Activated T-helper 1 cell treated with Interleukin-2 at 50 U/mL for 16 hours (primary cell): ENCODE measurements around the gene ELF5.

Experiments
- DNase-seq: peaks from one replicate; pipeline ENCODE4 v3.0.0-alpha.2; 2020; ENCODE audit warnings: low read depth

The ELF5 gene

DNA sequence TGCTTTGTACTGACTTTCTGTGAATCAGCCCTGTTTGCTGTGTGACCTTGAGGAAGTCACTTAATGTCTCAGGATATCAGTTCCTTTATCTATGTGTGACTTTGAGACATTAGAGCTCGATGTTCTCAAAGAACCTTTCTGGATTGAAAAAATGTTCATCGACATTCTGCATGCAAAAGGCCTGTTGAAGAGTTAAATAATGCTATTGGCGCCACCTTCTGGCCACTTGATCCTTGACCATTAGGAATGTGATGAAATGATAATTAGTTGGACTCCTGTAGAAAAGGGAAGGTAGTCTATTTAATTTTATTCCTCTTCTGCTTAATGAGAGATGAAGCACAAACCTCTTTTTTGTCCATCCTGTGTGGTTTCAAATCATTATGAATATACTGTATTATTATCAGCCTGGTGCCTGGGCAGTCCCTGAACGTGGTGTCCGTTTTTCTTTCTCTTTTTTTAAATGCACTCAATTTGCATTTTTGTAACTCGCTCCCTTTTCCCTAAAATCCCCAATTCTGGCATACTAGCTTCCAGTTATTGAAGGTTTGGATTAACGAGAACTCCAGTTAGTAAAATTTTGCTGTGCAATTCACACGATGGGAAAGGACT is 20.7 kb downstream of the ELF5 start:
- DNase-seq, result no peak

DNA sequence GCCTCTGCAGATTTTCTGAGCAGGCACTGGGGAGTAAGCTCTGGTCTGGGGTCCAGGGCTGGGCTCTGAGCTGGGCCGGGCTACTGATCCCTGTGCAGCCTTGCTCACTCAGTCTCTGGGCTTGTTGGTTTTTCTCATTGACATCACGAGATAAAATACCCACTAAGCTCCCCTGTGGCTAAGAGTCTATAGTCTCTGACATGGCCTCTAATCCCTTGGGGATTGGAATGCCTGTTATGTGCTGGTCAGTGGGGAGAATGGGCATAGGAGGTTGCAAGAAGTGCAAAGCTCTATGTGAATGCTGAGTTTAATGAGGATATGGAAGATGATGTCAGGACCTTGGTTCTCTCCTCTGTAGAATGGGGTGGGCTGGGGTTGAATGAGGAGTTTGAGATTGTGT is 23.3 kb downstream of the ELF5 start:
- DNase-seq, result no peak

DNA sequence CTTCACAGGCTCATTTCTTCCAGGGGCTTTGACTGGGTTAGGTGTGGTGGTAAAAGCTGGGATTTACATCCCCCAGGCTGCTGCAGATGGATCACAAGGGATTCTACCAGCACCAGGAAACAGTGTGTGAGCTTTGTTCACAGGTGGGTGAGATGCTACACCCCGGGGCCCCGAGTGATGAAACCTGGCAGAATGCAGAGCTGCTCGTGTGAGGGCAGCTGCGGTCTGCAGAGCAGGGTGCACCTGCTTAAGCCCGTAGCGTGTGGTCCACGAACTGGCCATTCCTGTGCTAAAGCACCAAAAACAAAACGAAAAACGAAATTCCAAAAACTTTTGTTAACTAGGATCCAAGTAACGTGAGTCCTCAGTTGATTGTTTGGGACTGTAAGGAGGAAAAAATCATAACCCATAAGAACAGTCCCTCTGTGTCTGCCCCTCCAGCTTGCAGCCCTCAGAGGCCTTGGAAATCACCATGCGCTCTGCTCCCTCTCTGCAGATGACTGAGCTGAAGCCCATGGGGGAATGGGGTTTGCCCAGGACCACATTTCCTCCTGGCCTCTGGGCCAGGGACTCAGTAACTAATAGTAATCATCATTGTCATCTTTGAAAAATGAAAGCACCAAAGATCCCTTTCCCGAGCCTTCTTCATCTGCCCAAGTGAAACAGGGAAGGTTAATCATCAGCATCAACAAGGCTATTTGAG is 24.6 kb downstream of the ELF5 start:
- DNase-seq, result no peak

DNA sequence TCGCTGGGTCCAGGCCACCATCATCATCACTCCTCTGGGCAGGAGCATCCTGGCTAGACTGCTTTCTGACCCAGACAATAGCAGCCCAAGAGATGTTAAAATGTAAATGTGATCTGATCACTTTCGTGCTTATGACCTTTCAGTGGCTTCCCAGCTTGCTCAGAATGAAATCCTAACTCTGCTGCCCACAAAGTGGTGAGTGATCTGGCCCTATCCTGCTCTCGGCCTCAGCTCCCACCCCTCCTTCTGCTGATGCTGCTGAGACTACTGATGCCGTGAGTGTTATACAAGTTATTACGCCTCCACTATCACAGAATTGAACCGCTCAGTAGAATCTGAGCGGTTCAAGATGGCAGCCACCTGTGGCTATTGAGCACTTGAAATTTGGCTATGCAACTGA is 26.2 kb downstream of the ELF5 start:
- no peak for DNase-seq

DNA sequence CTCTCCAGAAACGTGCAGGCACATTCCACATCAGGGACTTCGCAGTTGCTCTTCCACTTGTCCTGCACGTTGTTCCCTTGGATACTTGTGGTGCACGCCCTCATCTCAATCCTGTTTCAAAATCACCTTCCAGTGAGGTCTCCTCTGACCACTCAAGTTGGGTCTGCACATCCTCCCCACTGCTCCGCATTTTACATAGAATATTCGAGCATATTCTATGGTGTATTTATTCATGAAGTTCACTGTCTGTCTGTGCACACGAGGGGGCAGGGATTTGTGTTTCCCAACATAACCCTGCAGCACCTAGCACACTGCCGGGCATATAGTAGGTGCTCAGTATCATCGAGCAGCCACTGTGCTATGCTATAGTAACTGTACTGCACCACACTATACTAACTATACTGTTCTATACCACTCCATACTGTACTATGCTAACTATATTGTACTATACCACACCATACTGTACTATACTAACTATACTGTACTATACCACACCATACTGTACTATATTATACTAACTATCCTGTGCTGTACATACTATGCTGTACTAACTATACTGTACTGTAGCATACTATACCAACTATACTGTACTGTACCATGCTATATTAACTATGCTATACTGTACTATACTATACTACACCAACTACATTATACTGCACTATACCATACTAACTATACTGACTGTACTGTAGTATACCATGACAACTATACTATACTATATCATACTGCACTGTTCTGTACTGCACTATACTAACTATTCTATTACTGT is 30.3 kb downstream of the ELF5 start:
- DNase-seq, result no peak

DNA sequence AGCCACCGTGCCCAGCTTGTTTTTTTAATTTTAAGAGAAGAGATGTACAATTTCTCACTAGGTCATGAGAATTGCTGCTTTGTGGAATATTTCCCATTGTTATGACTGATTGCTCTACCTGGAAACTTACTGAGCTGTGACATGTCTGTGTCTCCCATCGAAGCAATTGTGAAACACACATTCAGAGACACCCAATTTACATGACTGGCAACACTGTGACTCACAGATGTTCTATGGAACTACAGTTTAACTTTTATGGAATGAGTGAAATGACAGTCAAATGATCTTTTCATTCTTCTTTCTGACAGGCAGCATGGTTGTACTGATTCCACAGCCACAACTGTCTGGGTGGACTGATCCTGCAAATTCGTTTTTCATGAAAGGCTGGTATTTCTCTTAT is 32.3 kb downstream of the ELF5 start:
- no peak for DNase-seq

DNA sequence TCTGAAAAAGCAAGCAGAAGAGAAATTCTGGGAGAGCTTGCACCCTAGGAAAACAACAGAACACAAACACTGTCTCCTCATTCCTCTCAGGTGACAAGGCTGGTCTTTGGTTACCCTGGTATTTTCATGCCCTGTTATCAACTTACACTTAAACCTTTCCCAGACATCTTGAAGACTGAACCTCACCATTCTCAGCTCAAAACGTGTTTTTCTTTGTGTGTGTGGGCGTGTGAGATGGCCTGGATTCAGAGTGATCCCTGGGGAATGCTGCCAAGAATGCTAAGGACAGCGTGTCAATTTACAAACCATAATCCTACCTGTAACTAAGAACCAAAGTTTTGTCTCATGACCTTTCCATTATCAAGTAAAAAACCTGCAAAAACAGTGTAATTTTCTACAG is 33.3 kb downstream of the ELF5 start:
- DNase-seq, result no peak

DNA sequence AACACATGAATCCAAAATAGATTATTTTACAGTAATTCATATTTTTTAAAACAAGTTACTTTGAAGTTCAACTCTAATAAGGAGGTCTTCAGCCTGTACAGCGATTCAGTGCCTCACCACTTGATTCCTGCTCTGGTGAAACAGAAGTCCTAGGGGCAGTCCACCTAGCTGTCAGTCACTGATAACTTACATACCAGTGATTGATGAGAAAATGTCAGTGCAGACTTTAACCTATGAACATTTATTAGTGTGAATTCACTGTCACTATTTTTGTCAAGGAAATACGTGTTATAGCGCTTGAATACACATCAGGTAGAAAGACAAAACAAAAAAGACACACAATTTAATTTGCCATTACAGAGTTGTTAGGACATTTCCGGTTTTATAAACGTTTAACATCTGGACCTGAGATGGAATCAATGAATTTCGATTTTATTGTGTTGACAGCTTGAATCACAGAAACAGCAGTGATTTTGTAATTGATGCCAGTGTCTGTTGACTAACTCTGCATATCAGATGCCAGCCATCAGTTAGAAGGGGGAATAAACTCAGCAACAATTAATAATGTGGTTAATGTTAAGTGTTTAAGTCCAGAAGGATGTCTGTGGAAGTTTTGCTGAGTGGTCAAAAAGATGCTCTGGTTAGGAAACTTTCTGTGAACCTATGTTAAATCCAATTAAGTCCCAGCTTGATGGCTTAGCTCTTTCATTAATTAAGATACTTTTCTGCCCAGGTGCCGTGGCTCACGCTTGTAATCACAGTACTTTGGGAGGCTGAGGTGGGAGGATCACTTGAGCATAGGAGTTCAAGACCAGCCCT is 34.5 kb downstream of the ELF5 start:
- DNase-seq, result no peak

DNA sequence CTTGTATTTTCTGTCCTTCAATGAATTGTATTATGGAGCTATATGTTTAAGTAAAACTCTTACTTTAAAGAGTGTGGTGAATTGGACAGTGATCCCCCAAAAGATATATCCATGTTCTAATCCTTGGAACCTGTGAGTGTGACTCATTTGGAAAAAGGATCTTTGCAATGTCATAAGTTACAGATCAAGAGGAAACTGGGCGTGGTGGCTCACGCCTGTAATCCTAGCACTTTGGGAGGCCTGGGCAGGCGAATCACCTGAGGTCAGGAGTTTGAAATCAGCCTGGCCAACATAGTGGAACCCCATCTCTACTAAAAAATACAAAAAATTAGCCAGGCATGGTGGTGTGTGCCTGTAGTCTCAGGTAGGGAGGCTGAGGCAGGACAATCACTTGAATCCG is 36.7 kb downstream of the ELF5 start:
- no peak for DNase-seq

DNA sequence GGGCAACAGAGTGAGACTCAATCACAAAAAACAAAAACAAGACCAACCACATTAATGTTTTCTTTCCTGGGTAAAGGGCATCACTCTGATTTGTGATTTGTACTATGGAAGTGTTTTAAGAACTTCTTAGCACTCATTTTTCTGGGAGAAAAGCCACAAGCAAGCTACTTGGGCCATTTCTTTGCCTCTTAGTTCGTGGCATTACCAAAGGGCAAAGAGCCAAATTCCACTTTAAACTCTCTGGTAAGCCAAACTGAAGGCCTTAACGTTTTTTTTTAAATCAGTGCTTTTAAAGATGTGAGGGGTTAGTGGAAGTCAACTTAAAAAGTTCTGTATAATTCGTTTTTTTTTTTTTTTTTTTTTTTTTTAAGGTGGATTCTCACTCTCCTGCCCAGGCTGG is 37.9 kb downstream of the ELF5 start:
- DNase-seq, result no peak

DNA sequence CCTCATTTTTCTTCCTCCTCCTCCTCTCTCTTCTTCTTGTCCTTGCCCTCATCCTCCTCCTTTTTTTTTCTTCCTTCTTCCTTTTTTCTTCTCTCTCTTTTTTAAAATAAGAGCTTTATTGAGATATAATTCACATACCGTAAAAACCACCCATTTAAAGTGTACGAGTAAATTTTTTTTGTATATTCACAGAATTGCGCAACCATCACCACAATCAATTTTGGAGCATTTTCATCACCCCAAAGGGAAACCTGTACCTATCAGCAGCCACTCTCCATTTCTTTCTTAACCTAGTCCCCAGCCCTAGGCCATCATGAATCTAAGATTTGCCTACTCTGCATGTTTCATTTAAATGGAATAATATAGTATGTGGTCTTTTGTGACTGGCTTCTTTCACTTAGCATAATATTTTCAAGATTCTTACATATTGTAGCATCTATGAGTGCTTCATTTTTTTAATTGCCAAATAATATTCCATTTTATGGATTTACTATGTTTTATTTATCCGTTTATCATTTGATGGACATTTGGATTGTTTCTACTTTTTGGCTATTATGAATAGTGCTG is 39.9 kb downstream of the ELF5 start:
- DNase-seq, result no peak

DNA sequence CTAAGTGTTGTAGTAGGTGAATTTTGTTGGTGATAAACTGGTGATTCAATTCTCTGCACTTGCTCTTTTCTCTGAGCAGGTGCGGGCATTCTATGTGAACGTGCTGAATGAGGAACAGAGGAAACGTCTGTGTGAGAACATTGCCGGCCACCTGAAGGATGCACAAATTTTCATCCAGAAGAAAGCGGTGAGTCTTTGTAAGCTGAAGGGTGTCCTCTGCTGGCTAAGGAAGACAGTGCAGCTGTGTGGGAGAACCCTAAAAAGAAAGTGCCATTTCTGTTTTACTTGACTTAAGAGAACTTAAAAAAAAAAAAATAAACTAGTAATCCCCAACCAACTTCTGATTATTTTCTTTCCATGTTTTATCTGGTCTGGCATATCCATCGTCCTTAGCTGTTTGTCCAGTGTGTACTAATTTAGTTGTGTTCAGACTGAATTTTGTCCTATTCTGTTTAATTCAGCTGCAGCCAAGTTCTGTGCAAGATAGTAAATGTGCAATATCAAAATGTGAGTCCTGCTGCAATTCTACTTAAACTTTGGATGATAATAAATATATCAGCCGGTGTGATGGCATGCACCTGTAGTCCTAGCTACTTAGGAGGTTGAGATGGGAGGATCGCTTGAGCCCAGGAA is 45.3 kb downstream of the ELF5 start:
- DNase-seq, result no peak

DNA sequence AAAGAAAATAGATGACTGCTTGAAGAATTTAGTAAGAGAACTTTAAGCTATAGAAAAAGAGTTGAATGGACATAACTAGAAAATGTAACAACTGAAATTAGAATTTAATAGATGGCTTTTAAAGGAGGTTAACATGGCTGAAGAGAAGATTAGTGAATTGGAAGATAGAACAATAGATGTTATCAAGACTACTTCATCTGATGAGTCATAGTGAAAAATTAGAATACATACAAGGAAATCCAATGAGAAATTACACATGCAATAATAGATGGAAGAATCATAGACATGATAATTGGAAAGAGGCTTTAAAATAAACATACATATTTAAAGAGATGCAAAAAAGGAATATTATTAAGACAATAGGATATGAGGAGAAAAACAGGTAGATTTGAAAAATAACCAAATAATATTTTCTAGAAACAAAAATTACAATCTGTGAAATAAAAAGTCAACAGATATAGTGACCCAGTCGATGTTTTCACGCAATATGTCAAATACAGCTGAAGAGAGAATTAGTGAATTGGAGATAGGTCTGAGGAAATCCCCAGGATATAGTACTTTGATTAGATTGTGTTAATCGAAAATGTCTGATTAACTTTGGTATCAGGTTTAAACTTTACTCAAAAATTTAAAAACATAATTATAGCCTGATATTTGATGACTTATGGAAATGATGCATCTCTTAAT is 46.6 kb downstream of the ELF5 start:
- no peak for DNase-seq

DNA sequence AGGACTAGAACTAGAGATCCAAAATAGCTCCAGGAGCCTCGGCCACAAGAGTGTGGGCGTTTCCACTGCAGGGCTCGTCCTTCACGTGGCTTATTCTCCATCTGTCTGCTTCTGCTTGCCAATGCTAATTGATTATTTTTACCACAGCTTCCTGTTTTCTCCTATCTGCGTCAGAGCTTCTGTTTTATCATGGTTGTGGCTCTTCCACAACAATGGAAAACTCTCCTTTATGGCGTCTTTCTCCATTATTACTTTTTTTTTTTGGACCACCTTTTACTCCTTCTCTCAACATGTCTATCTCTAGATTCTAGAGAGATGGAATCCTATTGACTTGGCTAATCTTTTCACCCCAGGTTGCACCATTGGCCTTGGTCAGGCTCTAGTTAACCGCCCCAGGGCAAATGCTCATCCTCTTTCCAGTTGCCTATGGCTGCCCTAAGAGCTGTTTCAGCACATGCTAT is 49.0 kb downstream of the ELF5 start:
- DNase-seq, result no peak

DNA sequence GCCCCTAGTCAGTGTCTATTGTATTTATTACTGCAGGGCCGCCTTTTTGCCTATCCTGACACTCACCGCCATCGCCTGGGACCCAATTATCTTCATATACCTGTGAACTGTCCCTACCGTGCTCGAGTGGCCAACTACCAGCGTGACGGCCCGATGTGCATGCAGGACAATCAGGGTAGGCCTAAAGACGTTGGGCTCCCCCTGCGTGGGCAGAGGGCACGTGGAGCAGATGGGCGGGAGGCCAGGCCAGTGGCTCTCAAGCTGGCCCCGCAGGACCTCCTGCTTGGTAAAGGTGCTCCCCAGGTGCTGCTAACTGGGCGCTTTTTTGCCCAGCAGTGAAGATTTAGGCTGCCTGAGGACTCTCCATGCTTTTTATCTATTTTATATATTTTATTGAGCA is 52.4 kb downstream of the ELF5 start:
- DNase-seq, result no peak

DNA sequence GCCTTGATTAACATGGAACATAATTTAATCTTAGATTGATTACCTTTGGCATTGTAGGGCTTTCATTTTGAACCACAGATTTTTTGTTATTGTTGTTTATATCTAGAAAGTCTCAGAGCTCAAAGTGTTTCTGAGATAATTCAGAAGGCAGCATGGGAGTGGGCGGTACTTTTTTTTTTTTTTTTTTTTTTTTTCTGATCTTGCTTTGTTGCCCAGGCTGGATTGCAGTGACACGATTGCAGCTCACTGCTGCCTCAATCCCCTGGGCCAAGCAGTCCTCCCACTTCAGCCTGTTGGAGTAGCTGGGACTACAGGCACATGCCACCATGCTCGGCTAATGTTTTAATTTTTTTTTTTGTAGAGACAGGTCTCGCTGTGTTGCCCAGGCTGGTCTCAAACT is 53.3 kb downstream of the ELF5 start:
- no peak for DNase-seq

DNA sequence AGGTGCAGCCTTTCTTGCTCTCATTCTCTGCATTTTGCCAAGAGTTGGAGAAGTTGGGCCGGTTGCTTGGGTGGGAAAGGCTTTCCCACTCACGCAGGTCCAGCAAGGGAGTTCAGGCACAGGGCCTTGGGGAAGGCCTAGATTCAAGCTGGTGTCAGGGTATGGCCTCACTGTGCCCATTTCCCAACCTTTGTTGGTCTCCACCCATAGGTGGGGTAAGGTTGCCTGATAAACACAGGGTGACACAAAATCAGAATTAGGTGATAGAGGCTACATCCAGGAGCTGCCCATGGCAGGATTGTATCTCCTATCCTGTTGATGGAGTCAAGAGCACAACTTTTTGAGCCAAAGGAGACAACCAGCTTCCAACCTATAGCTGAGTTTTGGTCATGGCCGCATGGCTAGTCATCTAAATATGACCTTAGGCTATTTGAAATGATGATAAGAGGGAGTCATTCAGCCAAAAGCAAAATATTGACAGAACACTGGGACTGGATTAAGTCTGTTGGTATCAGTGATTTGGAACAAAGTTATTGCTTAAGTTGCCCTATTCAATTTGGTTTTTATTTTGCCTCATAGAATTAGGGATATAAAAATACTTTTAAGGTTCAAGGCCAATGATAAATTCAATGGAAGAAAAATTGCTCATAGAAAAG is 54.0 kb downstream of the ELF5 start:
- no peak for DNase-seq

DNA sequence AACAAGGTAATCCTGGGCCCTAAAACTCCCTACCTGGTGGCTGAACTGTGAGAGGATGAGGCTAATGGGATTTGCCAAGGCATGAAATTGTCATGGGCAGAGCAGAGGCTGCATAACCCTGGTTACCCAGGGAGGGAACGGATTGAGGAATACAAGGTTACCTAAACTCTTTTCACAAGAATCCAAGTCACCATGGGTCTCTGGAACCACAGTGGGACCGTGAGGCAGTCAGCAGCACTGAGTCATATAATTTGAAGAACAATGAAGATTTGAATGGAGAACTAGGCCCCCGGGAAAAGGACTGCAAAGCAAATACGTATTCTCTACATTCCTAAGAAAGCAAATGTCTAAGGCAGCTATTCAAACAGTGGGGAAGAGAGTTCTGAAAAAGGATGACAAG is 55.1 kb downstream of the ELF5 start:
- no peak for DNase-seq

DNA sequence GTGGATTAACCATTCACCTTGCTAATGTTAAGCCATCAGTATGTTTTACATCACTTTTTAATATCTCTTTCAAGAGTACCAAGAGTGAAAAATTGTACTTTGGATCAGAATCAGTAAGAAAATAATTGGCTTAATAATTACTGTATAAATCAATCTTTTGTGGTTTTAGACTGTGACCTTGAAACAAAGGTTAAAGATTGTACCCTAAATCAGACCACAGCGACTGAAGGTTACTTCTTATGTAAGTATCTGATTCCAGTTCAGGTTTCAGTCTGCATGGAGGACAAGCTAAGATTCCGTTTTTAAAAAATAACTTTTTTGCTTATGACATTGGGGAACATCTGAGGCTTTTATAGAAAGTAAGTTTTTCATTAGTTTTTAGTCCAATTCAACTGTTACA is 56.0 kb downstream of the ELF5 start:
- no peak for DNase-seq

DNA sequence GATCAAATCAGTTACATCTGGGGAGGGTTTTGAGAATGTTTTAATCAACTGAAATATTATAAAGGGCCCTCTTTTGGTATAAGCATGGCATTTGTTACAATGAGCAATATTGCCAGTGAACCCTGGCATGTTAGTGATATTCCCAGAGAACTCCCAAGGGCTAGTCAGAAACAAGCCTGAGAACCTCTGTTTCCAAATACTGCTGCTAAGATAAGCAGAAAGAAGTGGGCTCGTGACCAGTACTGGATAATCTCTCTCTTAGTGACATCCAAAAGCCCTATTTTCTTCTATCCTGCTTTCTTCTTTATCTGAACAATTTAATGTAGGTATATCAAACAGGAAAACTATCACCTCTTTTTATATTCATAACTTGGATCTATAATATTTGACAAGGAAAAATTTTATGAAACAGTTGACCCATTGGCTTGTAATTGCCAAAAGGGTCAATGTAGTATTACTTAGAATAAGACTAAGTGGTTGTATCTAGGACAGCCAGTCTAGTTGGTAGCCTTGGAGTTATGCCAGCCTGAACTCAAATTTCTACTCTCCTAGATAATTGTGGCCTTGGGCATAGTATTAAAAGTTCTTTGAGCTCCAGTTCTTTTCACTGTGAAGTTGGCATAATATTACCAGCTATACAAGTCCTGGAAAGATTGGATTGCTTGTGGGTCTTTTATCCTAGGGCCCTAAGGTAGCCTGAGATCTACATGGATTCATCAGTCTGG is 59.1 kb downstream of the ELF5 start:
- no peak for DNase-seq
